Measurements from ENCODE around the gene C5. TPM values are rescaled to one million over a fixed set of nuclear protein-coding genes. Genes with fewer than 3 reads are reported as not detected.

The C5 gene
- total RNA-seq, 1 experiment from 2014 or later, result 0.66 TPM

- no peaks in the 10 kb centered on the region for H4K20me1 ChIP-seq (ENCODE audit: insufficient read depth)
- no peak overlapping the region for H3K27ac ChIP-seq (ENCODE audit: low read depth, low read length)
- H3K4me1 ChIP-seq (ENCODE audit: control insufficient read depth in 1 of 2, insufficient read depth in 2 of 2, low read length in 2 of 2), result peaks cover 18 to 32% of the 10 kb centered on the region in 2 experiments
- TF ChIP-seq JUND (IDR thresholded peaks at IDR 0.05) (no peak), YY1 (IDR thresholded peaks at IDR 0.05; ENCODE audit: extremely low read depth, insufficient replicate concordance, low read depth, low read length) (no peak), SRF (IDR thresholded peaks at IDR 0.05; ENCODE audit: low read depth) (no peak)
- no peak overlapping the region for H3K9ac ChIP-seq (ENCODE audit: low read length)
- no peak overlapping the region for H3K4me2 ChIP-seq (ENCODE audit: low read length)
- no peaks in the 10 kb centered on the region for H3K36me3 ChIP-seq (ENCODE audit: control insufficient read depth in 1 of 2, insufficient read depth in 2 of 2, low read length in 2 of 2)
- ChIA-PET CTCF (interaction anchor here (1.0 kb wide), 1 partner anchor 48 kb away, joined by 3 read pairs; no protein-coding TSS in a partner anchor), POLR2A (no interaction called here), RAD21 (ENCODE audit: low non-redundant PET in 1 of 2, low total read pairs in 2 of 2, uncharacterized antibody in 2 of 2, unreplicated experiment in 2 of 2) (no interaction called here)
- H2AFZ ChIP-seq (ENCODE audit: low read depth, low read length, poor library complexity, severe bottlenecking), result no peak overlapping the region
- no peaks in the 10 kb centered on the region for H3K9me3 ChIP-seq (ENCODE audit: control insufficient read depth in 1 of 2, insufficient read depth in 1 of 2, low read depth in 1 of 2, low read length in 2 of 2)
- no peaks in the 10 kb centered on the region for H3K9me2 ChIP-seq (ENCODE audit: insufficient read depth)
- no peak overlapping the region for H3K4me3 ChIP-seq (replicated peaks in 1 of 2; ENCODE audit: low read depth in 1 of 2, low read length in 2 of 2)
- no peaks in the 10 kb centered on the region for H3K27me3 ChIP-seq (ENCODE audit: insufficient read depth, low read length)
- intact Hi-C loops (cut with micrococcal nuclease), result no loop called here
- no TSS peak for BruUV-seq (replicated peaks)
- no peaks in the 10 kb centered on the region for H3K79me2 ChIP-seq (ENCODE audit: insufficient read depth, low read length)
- ATAC-seq (no peak), DNase-seq (ENCODE audit: low read depth, low spot score) (no peak)
Observed at GRCh38 chr9:120933310-120934055, 116.6 kb downstream of the C5 start.

- H3K79me2 ChIP-seq (ENCODE audit: insufficient read depth, low read length), result no peaks in the 10 kb centered on the region
- no TSS peak for BruUV-seq (replicated peaks)
- H3K9me2 ChIP-seq (ENCODE audit: insufficient read depth), result no peaks in the 10 kb centered on the region
- no peaks in the 10 kb centered on the region for H3K27me3 ChIP-seq (ENCODE audit: insufficient read depth, low read length)
- intact Hi-C loops (cut with micrococcal nuclease), result no loop called here
- CTCF ChIA-PET, result no interaction called here
- no peaks in the 10 kb centered on the region for H3K36me3 ChIP-seq (ENCODE audit: control insufficient read depth in 1 of 2, insufficient read depth in 2 of 2, low read length in 2 of 2)
- H3K4me3 ChIP-seq (replicated peaks in 1 of 2; ENCODE audit: low read depth in 1 of 2, low read length in 2 of 2), result no peak overlapping the region
- H3K9ac ChIP-seq (ENCODE audit: low read length), result no peak overlapping the region
- H3K4me1 ChIP-seq (ENCODE audit: control insufficient read depth in 1 of 2, insufficient read depth in 2 of 2, low read length in 2 of 2), result peaks cover 18 to 34% of the 10 kb centered on the region in 2 experiments
- DNase-seq (ENCODE audit: low read depth, low spot score), result no peak
- H3K27ac ChIP-seq (ENCODE audit: low read depth, low read length), result no peak overlapping the region
- RAD21 ChIA-PET (ENCODE audit: low non-redundant PET in 1 of 2, low total read pairs in 2 of 2, uncharacterized antibody in 2 of 2, unreplicated experiment in 2 of 2), result no interaction called here
- H4K20me1 ChIP-seq (ENCODE audit: insufficient read depth), result no peaks in the 10 kb centered on the region
- H3K9me3 ChIP-seq (ENCODE audit: control insufficient read depth in 1 of 2, insufficient read depth in 1 of 2, low read depth in 1 of 2, low read length in 2 of 2), result no peaks in the 10 kb centered on the region
- POLR2A ChIA-PET, result interaction anchor here (0.6 to 0.7 kb wide), 2 partner anchors 59 to 139 kb away, joined by 3 read pairs; partner anchors contain the start of gene FBXW2
- no peak overlapping the region for H3K4me2 ChIP-seq (ENCODE audit: low read length)
- ATAC-seq, result no peak
- H2AFZ ChIP-seq (ENCODE audit: low read depth, low read length, poor library complexity, severe bottlenecking), result no peak overlapping the region
- TF ChIP-seq MAX (IDR thresholded peaks at IDR 0.05) (no peak), REST (IDR thresholded peaks at IDR 0.05; ENCODE audit: low read depth) (no peak), SP1 (IDR thresholded peaks at IDR 0.05; ENCODE audit: low read depth) (no peak), CTCF (IDR thresholded peaks at IDR 0.05 in 2 of 3, conservative IDR thresholded peaks at IDR 0.05 in 1 of 3; ENCODE audit: borderline replicate concordance in 1 of 3, insufficient read depth in 1 of 3, low read depth in 2 of 3, low read length in 2 of 3) (no peak), ZBTB33 (IDR thresholded peaks at IDR 0.05; ENCODE audit: extremely low read depth, insufficient replicate concordance, low read length) (no peak), ELF1 (IDR thresholded peaks at IDR 0.05; ENCODE audit: borderline replicate concordance, low read depth) (no peak)
Observed at GRCh38 chr9:120932086-120932823, 117.8 kb downstream of the C5 start.

Data from HCT116 (cell line).